T-helper 2 cell treated with Interferon-gamma antibody and Interleukin-4, amounts not matched to agents 100 ng/mL and 5 ng/mL, for 36 hours (primary cell): ENCODE measurements around the gene UBE2L6. TPM values are rescaled to one million over a fixed set of nuclear protein-coding genes. Genes with fewer than 3 reads are reported as not detected.

Source experiments
- intact Hi-C: fragments of 100-400 bp; cut with micrococcal nuclease; formaldehyde crosslinking; loops from one replicate; pipeline ENCODE4 v1.15.1; 2023
- total RNA-seq: library from RNA; stranded (reverse); gene quantifications from 2 replicates; pipeline ENCODE4 v1.2.3, GENCODE V29; 2022

UBE2L6 gene
- total RNA-seq, 1 donor from 2014 or later = 238 TPM

DNA sequence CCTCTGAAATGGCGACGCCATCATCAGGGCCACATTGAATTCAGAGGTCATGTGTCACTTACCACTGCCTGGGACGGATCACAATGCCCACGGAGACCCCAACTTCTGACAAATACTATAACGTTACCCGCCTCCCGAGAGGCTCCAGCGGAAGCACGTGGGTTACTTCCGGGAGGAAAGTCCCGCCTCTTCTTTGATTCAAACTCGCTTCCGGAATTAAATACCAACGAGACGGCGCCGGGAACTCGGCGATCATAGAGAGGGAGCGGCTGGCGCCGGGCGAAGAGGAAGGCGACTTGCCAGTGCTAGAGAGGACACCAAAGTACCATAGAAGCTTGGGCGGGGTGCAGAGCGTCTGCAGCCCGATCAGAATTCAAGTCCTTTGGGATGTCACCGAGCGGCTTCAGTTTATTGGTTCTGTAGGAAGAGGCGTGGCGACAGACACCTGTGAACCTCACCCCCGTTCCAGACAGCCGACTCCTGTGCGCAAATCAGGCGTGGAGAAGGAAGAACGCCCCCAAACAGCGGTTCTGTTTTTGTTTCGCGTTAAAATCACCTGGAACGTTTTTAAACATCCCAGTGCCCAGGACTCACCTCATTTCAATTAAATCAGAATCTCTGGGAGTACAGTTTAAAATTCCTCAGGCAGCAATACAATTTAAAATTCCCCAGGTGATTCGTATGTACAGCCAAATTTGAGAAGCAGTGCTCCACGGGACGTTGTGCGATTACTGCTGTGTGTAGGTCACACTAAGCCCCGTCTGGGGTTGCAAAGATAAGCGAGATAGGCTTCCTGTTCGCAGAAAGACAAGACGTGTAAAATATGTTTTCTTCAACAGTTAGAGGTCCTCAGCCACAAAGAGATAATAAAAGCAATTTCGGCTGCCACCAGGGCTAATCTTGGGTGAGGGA lies 36.6 kb downstream of the UBE2L6 start, which contains the start of gene TIMM10:
Gene TIMM10 (minus strand): TSS at position 159 of the 912 bp plus-strand sequence. CDS start 565 bp downstream, outside the sequence.
- intact Hi-C loops = loop anchor here (1.0 to 5.0 kb wide), 12 partner anchors 17 to 1046 kb away; partner anchors contain the start of genes CLP1, MED19, SELENOH and SLC43A3

- intact Hi-C loops = loop anchor here (1.0 to 5.0 kb wide), 11 partner anchors 16 to 1047 kb away; partner anchors contain the start of genes CLP1, MED19, SELENOH and SLC43A3
Measured at GRCh38 chr11:57530215-57530595, 37.3 kb downstream of the UBE2L6 start.

DNA sequence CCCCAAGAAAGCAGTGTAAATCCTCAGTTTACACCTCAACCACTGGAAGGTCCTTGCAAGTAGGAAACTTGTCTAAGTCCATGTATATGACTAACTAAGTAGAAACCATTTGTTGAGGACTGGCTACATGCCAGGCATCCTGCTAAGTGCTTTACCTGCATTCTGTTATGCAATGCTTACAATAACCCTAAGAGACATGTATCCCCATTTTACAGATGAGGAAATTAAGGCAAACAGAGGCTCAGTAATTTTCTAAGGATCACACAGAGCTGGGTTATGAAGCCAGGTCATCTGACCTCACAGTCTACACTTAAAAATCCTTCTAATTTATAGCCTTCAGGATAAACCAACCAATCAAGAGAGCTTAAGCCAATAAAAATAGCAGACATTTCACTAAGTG lies 38.5 kb downstream of the UBE2L6 start:
- intact Hi-C loops = no loop called here

DNA sequence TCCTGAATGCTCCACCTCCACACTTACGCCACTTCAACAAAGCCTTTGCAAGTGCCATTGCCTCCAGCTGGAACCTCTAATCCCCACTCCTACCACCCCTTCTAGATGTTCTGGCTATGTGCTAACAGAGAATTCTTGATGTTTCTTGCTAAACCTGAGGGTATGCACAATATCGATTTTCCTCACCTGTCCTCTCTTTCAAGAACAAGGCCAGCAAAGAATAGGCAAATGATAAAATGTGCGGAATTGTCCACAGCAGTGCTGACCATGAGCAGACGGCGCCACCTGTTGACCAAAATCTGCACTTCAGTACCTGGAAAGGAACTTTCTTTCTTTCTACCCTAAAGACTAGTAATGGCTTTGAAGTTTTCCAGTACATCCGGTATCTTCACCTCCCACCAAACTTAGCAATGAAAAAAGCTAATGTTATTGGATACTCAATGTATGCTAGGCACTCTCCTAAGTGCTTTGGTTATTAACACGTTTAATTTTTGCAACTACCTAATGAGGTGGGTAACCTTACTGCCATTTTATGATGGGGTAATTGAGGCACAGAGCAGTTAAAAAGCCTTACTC lies 40.3 kb downstream of the UBE2L6 start:
- intact Hi-C loops = loop anchor here (1.0 kb wide), 4 partner anchors 34 to 182 kb away; no protein-coding TSS in a partner anchor

GRCh38 chr11:57523419-57523818 lies 44.1 kb downstream of the UBE2L6 start:
- intact Hi-C loops = no loop called here

GRCh38 chr11:57521116-57521515 lies 46.4 kb downstream of the UBE2L6 start:
- intact Hi-C loops = no loop called here

GRCh38 chr11:57516061-57516443 lies 51.4 kb downstream of the UBE2L6 start:
- intact Hi-C loops = no loop called here

- intact Hi-C loops = loop anchor here (2.0 kb wide), 1 partner anchor 17 kb away; no protein-coding TSS in a partner anchor
Measured at GRCh38 chr11:57515332-57516060, 52.0 kb downstream of the UBE2L6 start, which contains the start of gene SLC43A1. Gene SLC43A1 (minus strand): TSS chr11:57515702. CDS start chr11:57514111, 1,591 bp downstream.

DNA sequence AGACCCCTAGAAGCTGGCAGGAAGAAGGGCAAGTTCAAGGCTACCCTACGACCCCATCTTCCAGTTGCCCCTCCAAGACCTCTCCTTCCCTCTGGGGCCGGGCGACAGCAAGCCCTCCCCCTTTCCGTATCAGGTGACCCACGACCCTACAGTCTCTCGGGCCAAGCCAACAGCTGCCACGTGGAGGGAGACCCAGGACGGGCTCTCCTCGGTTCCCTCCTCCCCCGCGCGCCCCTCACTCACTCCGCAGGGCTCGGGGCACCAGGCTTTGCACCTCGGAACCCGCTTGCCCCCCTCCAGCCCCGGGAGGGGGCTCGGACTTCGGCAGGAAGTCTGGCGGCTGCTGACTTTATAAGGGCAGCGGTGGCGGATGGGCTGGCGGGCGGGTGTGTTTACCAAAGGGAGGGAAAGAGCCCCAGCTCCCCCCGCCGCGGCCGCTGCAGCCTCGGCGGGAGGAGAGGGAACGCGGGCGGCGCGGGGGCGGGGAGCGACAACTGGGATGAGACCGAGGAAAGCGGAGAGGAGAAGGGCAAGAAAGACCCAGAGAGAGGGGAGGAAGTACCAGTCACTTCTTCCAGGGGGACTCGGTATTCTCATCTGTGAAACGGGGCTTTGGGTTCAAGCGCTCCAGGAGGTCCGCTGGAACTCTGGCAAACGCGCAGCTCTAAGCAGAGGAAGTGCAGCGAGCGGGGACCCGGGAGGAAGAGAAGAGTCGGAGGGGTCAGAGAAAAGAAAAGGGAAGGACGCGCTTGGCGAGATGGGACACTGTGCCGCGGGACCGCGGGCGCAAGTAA lies 52.7 kb downstream of the UBE2L6 start:
- intact Hi-C loops = loop anchor here (1.0 to 5.0 kb wide), 3 partner anchors 16 to 57 kb away; partner anchors contain the start of gene TIMM10

- intact Hi-C loops = loop anchor here (1.0 to 5.0 kb wide), 3 partner anchors 15 to 57 kb away; partner anchors contain the start of gene TIMM10
Measured at GRCh38 chr11:57513911-57514537, 53.4 kb downstream of the UBE2L6 start.

- intact Hi-C loops = loop anchor here (5.0 kb wide), 1 partner anchor 56 kb away; no protein-coding TSS in a partner anchor
Measured at GRCh38 chr11:57513452-57513795, 54.0 kb downstream of the UBE2L6 start.

GRCh38 chr11:57512646-57513451 lies 54.6 kb downstream of the UBE2L6 start:
- intact Hi-C loops = loop anchor here (5.0 kb wide), 1 partner anchor 56 kb away; no protein-coding TSS in a partner anchor

- intact Hi-C loops = loop anchor here (5.0 kb wide), 1 partner anchor 55 kb away; no protein-coding TSS in a partner anchor
Measured at GRCh38 chr11:57511741-57512430, 55.6 kb downstream of the UBE2L6 start.

- intact Hi-C loops = no loop called here
Measured at GRCh38 chr11:57508341-57509170, 58.9 kb downstream of the UBE2L6 start.

DNA sequence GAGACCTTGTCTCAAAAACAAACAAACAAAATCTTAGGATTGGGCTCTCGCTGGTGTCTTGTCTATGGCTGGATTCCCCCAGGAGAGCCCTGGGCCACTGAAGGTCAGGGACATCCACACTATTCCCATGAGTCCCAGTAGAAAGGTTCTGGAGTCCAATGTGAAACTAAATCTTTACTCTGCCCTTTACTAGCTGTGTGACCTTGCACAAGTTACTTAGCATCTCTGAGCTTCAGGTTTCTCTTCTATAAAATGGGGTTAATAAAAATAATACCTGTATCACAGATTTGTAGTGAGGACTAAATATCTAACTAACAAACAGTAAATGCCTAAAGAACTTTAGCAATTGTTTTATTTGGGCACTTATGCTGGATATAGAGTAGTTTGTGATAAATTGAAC lies 61.0 kb downstream of the UBE2L6 start:
- intact Hi-C loops = no loop called here

GRCh38 chr11:57504511-57504910 lies 63.0 kb downstream of the UBE2L6 start:
- intact Hi-C loops = no loop called here

GRCh38 chr11:57502870-57503269 lies 64.6 kb downstream of the UBE2L6 start:
- intact Hi-C loops = no loop called here
